Body of pancreas (tissue), 4 donors: Measurements from ENCODE around the gene MLLT10.

ENCODE experiments used
- CTCF ChIP-seq, 7 experiments: fragments of 450-650 bp in 4 of 7; fragments of 200-600 bp in 3 of 7; sonication (generic) in 3 of 7; IDR thresholded peaks; one replicate each; pipeline ENCODE4 v1.5.1; 2016 to 2019; ENCODE audit warnings: antibody characterized with exemption in 7 of 7
- POLR2A ChIP-seq, 3 donors: fragments of 450-650 bp; IDR thresholded peaks; one replicate each; pipeline ENCODE4 v1.6.1; 2016; ENCODE audit warnings: antibody characterized with exemption in 3 of 3, mild to moderate bottlenecking in 2 of 3

- TF ChIP-seq CTCF (IDR thresholded peaks at IDR 0.05) (no peak), POLR2A (IDR thresholded peaks at IDR 0.05) (no peak)
Observed at GRCh38 chr10:21599582-21599981, 65.5 kb downstream of the MLLT10 start.
